CD4-positive, alpha-beta T cell treated with Interleukin-10 for 1 hour (primary cell): ENCODE results near the gene SEL1L3.
"Not testable (repeated sequence)": the region's sequence is repeated elsewhere in the genome, so short reads cannot be mapped to it uniquely, and the experiment has no call there.

Experiments
- DNase-seq: peaks from one replicate; pipeline ENCODE4 v3.0.0-alpha.2; 2020

The SEL1L3 gene

DNA sequence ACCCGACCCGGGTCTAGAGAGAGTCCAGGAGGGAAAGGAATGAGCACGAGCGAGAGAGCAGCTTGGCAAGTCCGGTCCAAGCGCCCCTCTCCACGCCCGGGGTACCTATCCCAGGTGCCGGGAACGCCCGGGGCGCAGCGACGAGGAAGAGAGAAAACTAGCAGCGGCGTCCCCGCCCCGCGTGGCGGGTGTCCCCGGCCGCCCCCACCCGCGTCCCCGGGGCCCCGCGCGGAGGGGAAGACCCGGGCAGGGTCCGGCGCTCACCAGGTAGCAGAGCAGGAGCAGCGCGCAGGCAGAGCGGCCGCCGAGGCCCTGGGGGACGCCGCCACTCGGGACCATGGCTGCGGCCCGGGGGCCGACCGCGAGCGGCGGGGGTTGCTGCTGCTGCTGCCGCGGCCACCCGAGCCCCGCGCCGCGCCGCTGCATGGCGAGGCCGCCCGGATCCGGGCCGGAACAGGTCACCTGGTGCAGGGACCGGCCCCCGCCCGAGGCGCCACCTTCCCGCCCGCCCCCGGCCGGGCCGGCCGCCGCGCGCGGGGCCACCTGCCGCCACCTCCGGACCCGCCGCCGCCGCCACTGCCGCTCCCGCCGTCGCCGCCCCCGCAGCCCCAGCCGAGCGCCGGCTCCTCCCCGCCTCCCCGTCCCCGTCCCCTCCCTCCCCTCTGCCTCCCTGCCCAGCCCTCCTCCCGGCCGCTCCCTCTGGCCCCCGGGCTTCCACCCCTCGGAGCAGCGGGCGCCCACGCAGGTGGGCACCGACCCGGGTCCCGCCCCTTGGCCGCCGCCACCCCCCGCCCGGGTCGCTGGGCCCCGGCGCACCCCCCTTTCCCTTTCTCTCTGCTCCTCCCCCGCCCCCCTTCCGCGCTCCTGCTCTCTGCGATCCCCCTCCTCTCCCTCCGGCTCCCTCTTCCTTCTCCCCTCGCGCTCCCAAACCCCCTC lies at the start of gene SEL1L3:
SEL1L3 (minus strand) TSS at position 578 of the 936 bp plus-strand sequence; CDS start at position 426, 152 bp downstream.
- peak; percentile 55 for DNase-seq

GRCh38 chr4:25911356-25911755 lies 48.6 kb upstream of the SEL1L3 start:
- DNase-seq = no peak

DNA sequence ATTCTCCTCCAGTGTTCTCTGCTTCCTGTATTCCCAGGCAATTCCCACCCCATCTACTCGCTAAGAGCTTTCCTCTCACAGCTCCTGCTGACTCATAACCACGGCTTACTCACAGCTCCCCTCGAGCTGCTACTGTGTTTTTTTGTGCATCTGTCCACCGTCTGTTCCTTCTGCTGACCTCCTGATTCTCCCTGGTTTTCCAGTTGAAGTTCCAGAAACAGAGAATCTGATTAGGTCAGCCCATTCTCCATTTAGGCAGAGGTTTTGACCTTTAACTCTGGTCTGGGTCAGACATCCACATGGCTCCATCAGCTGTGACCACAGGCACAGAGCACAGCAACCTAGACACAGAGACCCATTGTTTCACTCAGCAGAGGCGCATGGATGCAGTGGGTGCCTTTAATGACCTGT lies 45.7 kb upstream of the SEL1L3 start:
- DNase-seq = no peak

- not testable (repeated sequence) for DNase-seq
These were observed 43.3 kb upstream of the SEL1L3 start for GRCh38 chr4:25906113-25906512.

- no peak for DNase-seq
These were observed 42.6 kb upstream of the SEL1L3 start for GRCh38 chr4:25905371-25905770.

- DNase-seq = no peak
These were observed 41.9 kb upstream of the SEL1L3 start for GRCh38 chr4:25904748-25905082.

- no peak for DNase-seq
These were observed 41.3 kb upstream of the SEL1L3 start for GRCh38 chr4:25903900-25904747.

- no peak for DNase-seq
These were observed 38.2 kb upstream of the SEL1L3 start for GRCh38 chr4:25901030-25901430.

DNA sequence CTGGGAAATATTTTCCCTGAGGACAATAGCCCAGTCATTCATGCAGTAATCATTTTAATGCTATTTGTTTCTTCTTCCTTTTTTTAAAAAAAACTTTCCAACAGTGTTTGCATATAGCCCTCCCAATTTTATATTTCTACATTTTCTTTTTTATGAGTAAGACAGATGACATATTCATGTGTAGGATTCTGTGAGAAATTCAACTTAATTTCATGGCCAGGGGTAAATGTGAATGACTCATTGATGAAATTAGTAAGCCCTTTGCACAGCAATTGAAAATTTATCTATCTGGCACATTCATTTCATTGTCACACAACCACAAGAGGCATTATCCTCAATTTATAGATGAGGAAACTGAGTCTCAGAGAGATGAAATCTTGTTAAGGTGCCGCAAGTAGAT lies 37.5 kb upstream of the SEL1L3 start:
- DNase-seq = no peak

GRCh38 chr4:25896776-25897539 lies 34.2 kb upstream of the SEL1L3 start:
- no peak for DNase-seq

DNA sequence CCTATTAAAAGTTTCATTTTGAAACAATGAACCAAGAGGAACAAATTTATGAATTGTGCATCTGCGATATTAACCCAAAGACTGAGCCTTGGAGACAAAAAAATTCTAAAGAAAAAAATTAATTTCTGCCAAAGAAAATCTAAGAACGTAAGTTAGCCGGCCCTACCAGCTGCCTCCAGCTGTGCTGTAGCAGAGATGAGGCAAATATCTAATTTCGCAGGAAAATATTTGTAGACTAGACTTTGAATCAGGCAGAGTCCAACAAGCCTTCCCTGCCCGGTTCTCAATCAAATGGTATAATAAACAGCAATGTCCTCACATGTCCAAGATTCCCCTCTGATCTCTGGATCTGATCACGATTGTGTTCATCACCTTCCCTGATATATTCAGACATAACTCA lies 30.0 kb upstream of the SEL1L3 start:
- DNase-seq = no peak

DNA sequence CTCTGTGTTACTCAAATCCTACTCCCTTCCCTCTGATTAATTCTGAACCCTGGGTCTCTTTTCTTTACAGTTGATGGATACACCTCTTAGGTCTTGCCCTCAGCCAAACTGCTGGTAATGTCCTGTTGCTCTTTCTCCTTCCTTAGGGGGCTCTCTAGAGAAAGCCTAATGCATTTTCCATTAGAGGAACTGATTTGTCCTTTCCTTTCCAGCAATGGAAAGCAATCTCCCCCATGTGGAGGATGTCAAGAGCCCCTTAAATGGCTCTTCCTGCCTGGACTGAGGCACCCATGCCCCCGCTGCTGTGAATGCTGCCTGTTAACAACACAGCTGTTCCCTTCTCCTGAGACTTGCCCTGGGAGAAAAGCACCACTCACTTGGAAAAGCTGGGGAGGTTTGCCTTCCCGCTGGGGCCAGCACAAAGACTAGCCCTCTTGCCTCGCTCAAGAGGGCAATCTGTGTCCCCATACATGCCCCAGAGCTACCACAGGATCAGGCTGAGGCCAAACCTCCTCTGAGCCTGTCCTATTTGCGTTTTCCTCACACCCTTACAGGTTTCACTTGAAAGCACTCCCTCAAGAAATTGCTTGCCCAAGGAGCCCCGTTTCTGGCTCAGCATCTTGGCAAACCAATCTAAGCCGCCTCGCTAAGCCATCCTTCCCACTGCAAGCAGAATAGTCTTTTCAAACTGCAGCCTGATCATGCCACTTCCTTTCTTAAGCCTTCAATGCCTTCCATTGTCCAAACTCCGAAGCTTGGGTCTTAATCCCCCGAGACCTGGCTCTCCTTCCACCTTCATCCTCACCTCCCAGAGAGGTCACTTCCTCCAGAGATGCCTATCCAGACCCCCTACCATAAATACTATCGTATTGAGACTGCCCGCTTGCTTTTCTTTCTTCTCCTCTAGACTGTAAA lies 28.0 kb upstream of the SEL1L3 start:
- no peak for DNase-seq

- DNase-seq = no peak
These were observed 27.1 kb upstream of the SEL1L3 start for GRCh38 chr4:25889589-25890503.

GRCh38 chr4:25888781-25889180 lies 26.0 kb upstream of the SEL1L3 start:
- no peak for DNase-seq

- no peak for DNase-seq
These were observed 21.4 kb upstream of the SEL1L3 start for GRCh38 chr4:25884031-25884782.

- DNase-seq = no peak
These were observed 20.8 kb upstream of the SEL1L3 start for GRCh38 chr4:25883565-25883964.

DNA sequence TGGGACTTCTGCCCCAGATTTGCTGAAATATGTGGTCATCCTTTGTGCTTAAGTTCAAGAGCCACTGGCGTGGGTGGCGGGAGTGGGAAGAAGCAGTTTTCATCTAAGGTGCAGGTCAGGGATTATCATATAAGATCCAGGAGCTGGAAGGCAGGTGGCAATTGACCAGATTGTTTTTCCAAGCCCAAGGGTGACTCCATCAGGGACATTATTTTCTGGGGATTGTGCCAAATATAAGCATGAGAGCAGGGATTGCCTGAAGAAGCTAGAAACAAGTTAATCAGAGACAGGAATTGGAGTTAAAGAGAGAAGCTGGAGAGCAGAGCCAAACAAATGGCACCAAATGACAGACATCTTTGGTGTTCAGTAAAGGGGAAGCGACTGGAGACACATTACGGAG lies 19.4 kb upstream of the SEL1L3 start:
- DNase-seq = no peak

DNA sequence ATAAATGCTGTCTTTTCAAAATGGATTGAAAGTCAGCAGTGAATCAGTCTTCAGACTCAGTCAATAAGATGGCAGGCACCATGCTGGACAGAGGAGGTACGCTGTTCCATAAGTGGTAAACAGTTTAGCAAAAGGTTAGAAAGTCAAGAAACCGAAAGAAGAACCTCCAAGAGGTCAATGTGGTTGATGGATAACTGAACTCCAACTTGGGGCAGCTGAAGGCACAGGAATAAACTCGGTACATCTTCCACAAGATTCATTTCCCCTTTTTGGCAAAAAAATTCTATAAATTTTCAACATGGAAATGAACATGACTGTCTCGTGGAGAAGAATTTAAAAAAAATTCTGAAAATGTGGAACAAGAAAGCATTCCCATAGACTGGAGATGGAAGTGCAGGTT lies 18.4 kb upstream of the SEL1L3 start:
- DNase-seq = no peak

DNA sequence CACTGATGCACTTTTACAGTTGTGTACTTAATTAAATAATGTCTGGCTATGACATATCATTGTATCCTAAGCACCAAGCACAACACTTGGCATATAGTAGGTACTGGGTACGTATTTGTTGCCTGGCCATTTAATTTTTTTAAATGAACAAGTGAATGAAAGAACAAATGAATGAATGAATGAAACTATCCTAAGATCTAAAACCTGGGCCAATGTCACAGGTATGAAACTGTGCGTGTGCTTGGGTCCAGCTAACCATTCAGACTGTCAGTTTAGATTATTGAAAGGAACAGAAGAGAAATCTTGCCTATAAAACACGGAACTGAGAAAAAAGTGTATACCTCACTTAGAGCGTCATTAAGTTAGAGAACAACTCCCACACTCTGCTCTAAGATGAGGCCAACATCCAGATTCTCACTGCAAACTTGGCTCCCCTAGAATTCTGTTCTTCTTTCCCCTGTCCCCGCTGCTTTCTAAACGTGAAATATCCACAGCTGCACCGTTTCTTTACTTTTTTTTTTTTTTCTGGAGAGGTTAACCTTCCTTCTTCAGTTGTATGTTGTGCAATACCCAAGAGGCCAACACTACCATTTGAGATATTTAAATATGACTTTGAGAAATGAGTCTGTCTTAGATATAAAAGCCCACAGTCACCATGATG lies 17.3 kb upstream of the SEL1L3 start:
- no peak for DNase-seq

GRCh38 chr4:25879587-25879986 lies 16.8 kb upstream of the SEL1L3 start:
- no peak for DNase-seq
